HG03097 (cell line): ENCODE measurements around the gene CEP131.
"Not testable (repeated sequence)": the region's sequence is repeated elsewhere in the genome, so short reads cannot be mapped to it uniquely, and the experiment has no call there.

Source experiments
- ATAC-seq: cut with Tn5 transposase; IDR thresholded peaks from one replicate; pipeline ENCODE4 v1.9.1; 2021; ENCODE audit not compliant: unreplicated experiment, low FRiP score

CEP131 gene

DNA sequence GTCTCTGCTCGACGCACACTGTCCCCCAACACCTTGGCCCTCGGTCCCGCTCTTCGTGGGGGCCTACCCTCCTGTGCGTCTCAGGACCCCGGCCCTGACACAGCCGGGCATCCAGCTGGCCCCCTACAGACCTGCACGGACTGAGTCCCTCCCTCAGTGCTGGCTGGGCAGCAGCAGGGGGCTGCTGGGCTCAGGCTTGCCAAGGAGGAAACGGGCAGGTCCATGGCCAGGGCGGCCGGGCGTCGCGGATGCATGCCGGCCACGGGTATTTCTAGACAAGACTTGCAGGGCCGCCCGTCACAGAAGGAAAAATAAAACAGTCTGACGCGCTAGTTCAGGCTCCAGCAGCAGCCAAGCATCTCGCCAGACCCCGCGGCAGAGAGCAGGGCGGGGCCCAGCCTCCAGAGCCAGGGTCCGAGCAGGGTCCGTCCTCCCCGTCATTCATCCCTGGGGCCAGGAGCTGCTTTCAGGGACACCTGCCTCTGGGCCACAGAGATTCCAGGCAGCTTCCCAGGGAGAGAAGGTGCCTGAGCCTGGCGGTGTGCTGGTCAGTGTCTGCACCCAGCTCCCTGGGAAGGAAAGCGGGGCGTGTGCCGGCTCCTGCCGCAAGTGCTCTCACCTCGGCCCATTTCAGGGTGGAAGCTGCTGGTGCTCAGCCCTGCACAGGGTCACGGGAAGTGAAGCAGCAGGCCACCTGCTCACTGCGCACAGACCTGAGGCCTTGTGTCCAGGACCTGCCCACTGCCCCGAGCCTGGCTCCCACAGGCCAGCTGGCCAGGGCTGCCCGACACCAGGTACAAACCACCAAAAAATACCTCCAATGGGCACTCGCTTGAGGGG is 64.7 kb downstream of the CEP131 start:
- ATAC-seq: no peak

DNA sequence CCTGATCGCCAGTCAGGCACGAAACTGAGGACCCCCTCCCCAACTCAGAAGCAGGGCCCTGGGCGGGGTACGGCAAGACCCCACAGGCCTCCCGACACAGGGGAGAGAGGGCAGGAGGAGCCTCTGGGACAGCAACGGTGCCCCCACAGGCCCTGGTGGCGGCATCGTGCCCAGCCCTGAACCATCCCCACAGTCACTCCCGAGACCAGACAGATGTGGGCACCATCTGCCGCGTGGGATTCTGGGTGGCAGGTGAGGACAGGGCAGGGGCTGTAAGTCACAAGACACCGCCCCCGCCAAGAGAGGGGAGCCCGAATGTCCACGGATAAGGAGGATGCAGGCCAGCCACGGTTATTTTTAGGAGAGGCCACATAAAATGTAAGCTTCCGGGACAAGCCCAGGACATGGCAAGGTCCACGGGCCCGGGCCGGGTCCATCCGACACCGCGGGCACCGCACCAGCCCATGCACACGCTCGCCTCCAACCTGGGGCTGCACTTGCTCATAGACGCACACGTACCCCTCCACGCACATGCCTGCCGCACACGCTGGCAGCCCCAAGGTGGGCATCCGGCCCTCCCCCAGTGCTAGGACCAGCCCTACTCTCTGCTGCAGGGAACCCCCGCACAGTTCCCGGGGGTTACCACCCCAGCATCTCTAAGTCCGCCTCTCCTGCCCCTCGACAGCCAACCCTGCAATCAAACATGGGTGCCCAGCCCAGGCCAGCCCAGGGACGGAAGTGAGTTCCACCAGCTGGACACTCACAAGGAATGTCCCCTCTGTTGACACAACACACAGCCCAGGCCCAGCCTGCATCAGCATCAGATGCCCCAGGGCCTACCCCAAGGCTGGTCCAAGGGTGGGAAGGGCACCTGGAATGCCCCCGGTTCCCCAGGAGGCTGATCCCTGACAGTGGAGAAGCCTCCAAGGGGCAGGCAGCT is 65.6 kb downstream of the CEP131 start:
- ATAC-seq: no peak

DNA sequence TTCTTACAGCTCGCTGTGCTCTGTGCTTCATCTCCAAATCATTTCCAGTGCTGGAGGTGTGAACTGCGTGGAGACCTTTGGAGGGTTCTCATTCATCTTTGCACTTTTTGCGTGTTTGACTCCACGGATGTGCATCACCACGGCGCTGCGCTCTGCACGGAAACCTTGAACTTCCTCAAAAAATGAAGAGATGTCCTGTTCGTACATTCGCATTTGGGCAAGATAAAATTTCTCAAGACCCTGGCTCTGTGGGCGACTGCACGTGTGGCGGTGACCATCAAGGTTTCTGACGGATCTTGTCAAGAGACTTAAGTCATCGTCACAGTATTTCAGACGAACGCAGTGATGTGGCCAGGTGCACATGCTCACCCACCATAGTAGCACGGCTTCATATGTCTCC is 67.8 kb downstream of the CEP131 start:
- no peak for ATAC-seq

DNA sequence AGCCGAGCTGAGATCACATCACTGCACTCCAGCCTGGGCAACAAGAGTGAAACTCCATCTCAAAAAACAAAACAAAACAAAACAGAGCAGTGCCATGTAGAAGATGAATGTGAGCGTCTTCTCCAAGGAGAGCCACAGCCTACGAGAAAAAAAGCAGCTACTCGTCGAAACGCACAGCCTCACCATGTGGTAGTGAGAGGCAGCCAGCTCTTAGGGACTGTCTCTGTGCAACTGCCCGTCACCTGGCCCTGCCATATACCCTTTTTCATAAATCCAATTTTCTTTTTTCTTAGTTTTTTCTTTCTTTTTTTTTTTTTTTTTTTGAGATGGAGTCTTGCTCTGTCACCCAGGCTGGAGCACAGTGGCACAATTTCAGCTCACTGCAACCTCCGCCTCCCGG is 68.7 kb downstream of the CEP131 start:
- ATAC-seq: not testable (repeated sequence)

DNA sequence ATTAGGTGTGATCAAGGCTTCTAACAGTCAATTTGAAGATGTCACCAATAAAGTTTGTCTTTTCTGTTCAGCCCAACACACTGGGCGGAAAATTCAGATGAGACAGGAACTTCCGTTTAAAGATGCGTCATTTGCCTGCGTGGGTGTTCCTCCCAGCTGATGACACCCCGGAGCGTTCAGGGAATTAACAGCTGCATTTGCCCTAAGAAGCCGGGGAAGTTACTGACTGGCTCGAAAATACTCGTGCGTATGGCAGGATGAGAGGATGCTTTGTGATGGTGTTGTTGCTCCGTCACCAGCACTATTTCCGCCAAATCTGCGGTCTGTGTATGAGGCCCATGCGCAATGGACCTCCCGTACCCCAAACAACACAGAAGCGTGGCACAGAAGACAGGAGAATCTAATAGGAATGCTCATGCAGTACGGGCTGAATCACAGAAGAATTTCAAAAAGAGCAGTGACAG is 69.4 kb downstream of the CEP131 start:
- no peak for ATAC-seq

DNA sequence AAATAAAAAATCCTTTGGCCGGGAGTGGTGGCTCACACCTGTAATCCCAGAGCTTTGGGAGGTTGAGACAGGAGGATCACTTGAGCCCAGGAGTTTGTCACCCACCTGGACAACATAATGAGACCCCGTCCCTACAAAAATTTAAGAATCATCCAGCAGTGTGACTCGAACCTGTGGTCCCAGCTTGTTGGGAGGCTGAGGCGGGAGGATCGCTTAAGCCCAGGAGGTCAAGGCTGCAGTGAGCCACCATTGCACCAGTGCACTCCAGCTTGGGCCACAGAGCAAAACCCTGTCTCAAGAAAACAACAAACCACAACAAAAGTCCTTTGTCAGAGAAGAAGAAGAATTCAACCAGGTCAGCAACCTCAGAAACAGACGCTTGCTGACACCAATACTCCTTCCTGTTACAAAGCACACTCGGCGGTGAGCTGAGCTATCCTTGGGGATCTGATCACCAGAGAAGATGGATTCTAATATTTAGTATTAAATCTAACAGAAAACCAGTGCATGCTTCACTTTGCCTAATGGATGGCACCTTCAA is 70.4 kb downstream of the CEP131 start:
- no peak for ATAC-seq

DNA sequence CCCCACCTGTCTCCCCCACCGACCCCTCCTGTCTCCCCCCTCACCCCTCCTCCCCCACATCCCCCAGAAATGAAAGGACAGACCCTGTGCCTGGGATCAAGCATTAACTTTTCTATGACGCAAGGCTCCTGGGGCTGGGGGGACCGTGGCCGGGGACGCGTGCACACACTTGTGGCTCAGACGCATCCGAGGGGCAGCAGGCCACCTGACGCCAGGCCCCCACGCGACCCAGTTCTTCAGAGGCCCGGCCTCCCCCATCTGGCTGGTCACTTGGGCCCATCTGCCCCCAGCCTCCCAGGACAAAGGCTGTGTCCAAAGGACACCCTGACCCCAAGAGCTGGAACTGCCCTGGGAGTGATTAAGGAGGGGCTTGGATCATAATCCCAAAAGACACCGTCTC is 71.5 kb downstream of the CEP131 start:
- no peak for ATAC-seq

DNA sequence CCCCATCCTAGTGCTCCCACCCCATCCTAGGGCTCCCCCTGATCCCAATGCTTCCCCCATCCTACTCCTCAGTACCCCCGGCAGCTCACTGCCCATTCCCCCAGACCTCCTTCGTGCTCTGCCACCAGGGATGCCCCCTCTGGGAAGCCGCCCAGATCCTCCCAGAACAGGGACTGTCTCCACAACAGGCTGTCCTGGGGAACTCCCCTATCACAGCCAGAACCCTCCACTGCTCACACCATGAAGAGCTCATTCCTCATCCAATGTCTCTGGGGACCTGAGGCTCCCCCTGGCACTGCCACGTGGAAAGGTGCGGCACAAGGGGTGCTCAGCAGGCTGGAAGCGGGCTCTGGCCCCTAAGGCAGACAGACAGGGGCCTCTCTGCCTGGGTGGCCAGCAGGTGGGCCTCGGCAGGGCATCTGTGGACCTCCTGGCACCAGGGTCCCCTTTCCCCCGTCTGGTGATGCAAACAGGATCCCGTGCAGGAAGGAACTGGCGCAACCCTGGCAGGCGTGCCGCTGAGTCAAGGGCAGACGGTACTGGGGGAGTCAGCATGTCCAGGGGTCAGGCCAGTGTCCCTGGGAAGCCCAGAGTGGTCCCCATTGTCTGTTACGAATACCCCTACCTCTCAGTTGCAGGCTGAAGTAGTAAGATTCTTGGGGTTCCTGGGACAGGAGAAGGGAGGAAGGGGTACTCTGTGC is 72.2 kb downstream of the CEP131 start:
- ATAC-seq: no peak

DNA sequence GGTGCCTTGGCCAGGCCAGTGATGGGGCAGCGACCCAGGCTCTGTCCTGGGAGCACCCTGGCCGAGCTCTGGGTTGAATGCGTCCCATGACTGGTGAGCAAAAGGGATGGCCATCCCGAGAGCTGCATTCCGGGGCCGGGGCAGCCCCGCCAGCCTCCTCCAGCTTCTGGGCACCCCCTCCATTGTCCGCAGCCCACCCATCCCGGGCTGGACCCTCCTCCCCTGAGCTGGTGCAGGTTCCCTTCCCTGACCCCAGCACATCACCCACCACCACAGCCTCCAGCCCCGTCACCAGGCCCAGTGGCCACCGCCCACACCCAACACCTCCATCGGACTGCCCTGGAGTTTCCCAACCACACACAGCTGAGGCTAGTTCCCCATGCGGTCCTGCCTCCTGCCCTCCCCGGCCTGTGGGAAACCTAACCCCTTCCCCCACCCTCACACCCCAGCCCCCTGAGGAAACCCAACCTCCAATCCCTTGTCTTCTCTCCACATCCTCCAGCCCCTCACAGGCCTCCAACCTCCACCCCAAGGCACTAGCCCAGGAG is 73.7 kb downstream of the CEP131 start:
- ATAC-seq: no peak

DNA sequence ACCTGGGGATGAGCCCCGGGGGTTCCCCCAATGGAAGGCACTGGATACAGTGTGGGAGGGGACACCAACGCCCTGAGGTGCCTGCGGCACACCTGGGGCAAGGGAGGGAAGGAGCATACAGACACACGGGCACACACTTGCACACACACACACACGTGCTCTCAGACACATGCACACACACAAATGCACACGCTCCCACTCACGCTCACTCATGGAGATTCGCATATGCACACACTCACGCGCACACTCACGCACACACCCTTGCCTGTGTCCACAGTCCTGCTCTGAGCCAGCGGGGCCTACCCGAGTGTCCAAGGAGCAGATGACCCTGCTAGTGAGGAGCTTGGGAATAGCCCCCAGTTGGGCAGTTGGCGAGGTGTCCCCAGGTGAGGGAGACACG is 74.2 kb downstream of the CEP131 start:
- no peak for ATAC-seq

DNA sequence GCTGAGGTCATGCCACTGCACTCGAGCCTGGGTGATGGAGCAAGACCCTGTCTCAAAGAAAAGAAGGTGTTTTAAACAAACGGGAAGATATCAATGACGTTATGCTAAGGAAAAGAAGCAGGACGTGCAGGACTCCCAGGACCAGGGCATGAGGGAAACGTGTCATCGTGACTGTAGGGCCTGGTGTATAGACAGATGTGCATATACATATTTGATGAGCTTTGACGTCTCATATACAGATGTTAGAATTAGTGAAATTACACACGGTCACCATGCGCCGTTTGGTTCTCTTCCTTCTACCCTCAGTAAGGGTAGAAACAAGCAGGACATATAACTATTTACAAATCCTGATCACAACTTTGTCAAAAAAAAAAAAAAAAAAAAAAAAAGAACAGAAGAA is 75.1 kb downstream of the CEP131 start:
- ATAC-seq: no peak

DNA sequence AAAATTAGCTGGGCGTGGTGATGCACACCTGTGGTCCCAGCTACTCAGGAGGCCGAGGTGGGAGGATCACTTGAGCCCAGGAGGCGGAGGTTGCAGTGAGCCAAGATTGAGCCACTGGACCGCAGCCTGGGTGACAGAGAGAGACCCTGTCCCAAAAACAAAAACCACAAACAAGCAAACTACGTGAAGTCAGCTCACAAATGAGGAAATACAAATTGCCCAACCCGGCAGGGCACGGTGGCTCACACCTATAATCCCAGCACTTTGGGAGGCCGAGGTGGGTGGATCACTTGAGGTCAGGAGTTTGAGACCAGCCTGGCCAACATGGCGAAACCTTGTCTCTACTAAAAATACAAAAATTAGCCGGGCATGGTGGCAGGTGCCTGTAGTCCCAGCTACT is 76.6 kb downstream of the CEP131 start:
- not testable (repeated sequence) for ATAC-seq

DNA sequence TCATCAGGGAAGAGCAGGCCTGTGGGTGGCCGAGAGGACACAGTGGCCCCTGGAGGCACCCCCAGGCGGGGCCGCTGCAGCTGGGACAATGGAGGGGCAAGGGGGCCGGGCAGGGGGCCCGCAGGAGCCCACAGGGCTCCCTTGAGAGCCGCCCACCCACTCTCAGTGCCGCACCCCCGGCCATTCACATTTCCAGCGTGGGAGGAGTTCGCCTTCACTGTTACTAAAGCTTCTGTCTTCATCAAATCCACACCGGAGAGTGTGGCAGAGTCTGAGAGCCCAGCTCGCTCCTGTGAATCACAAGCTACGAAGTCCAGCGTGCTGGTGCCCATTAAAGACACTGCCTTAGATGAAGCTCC is 78.4 kb downstream of the CEP131 start:
- no peak for ATAC-seq

DNA sequence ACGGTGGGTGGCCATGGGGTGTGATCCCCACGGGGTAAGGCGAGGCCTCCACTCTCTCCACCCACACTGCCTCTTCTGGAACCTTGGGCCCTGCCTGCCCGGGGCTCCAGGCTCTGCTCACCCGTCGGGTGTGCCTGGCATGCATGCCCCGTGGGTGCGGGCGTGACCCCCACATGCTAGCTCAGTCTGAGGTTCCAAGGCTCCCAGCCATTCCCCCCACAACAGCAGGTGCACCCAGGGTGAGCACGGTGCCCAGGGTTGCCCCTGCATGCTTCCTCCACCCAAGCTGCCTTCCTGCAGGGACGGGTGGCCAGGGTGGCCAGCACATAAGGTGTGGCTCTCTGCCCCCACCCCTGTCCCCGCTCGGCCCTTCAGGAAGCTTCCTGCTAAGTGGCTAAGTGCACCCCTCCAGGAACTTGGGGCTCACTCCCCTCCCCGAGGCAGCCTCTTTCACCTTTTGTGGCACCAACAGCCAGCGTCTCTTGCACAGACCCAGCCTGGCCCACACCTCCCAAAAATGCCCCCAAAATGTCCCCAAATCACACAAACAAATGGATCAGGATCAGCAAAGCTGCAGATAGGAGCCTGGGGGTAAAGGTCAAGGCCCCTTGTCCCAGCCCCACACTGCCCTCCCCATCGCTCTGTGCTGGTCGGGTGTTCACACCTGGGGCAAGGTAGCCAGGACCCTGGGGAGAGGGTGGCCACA is 78.9 kb downstream of the CEP131 start:
- no peak for ATAC-seq

DNA sequence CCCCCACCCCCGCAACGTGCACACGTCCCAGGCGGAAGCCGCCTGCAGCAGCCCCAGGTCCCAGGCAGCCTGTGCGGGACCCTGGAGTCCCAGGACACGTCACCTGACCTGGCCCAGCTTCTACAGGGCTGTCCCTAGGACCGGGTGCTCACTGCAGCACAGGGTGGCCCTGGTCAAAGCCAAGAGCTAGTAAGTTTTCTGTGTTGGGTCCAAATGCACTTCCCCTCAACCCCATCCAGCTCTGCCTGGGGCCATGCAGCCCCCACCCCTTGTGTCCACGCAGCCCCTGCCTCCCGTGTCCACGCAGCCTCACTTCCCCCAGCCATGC is 79.6 kb downstream of the CEP131 start:
- no peak for ATAC-seq

DNA sequence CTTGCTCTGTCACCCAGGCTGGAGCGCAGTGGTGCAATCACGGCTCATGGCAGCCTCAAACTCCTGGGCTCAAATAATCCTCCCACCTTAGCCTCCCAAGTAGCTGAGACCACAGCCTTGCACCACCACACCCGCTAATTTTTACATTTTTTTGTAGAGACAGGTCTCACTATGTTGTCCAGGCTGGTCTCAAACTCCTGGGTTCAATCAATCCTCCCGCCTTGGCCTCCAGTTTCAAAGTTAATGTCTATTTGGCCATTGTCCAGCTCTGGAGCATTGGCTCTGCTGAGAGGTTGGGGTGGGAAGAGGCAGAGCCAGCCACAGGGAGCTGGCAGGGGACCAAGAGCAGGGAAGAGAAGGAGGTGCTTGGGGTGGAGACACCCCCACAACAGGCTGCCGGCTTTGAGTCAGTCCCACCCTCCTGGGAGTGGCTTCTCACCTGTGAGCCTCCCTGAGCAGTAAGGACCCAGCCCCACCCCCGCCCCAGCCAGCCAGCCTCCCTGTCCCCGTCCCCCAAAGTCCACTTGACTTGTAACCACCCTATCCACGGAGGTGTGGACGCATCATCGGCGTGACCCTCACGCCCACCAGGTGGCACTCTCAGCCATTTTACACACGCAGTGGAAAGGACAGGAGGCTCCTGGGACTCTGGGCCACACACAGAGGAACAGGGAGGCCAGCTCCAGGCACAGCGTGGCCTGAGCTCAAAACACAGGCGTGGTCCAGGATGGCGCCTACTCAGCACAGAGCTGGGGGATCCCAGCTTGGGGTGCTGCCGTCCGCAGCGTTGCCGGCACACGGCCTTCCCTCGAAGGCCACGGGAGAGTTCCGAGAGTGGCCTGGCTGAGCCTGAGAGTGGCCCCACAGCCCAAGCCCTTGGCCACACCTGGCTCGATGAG is 80.2 kb downstream of the CEP131 start:
- ATAC-seq: no peak

DNA sequence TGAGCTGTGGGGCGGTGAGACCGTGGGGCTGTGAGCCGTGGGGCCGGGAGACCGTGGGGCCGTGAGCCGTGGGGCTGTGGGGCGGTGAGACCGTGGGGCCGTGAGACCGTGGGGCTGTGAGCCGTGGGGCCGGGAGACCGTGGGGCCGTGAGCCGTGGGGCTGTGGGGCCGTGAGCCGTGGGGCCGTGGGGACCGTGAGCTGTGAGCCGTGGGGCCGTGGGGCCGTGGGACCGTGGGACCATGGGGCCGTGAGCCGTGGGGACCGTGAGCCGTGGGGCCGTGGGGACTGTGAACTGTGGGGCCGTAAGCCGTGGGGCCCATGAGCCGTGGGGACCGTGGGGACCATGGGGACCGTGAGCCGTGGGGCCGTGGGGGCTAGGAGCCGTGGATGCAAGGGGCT is 82.1 kb downstream of the CEP131 start:
- ATAC-seq: no peak

DNA sequence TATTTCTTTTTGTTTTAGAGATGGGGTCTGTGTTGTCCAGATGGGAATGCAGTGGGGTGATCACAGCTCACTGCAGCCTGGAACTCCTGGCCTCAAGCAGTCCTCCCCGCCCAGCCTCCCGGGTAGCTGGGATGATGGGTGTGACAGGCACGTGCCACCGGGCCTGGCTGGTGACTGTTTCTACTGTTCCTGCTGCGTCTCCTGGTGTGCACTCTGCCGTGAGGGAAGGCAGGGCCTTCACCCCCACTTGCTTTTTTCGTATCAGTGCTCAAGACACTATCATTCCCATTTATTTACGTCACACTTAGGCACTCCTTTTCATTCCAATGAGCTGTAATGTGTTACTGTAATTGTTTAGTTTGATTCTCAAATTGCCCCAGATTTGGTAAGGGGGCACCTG is 82.7 kb downstream of the CEP131 start:
- ATAC-seq: no peak
